RPMI7951 (cell line): ENCODE results near the gene MYOG. TPM values are rescaled to one million over a fixed set of nuclear protein-coding genes. Genes with fewer than 3 reads are reported as not detected.

ENCODE experiments used
- DNase-seq: peaks from one replicate; pipeline ENCODE4 v3.0.0-alpha.2; 2012; ENCODE audit warnings: low read depth
- total RNA-seq: library from RNA; depleted of rRNA; stranded (reverse); fragments of >200 nt; shearing (Covaris generic); gene quantifications from 2 replicates; pipeline ENCODE4 v1.2.3, GENCODE V29; 2014

Gene MYOG
- total RNA-seq, 1 experiment from 2014 or later = not detected

DNA sequence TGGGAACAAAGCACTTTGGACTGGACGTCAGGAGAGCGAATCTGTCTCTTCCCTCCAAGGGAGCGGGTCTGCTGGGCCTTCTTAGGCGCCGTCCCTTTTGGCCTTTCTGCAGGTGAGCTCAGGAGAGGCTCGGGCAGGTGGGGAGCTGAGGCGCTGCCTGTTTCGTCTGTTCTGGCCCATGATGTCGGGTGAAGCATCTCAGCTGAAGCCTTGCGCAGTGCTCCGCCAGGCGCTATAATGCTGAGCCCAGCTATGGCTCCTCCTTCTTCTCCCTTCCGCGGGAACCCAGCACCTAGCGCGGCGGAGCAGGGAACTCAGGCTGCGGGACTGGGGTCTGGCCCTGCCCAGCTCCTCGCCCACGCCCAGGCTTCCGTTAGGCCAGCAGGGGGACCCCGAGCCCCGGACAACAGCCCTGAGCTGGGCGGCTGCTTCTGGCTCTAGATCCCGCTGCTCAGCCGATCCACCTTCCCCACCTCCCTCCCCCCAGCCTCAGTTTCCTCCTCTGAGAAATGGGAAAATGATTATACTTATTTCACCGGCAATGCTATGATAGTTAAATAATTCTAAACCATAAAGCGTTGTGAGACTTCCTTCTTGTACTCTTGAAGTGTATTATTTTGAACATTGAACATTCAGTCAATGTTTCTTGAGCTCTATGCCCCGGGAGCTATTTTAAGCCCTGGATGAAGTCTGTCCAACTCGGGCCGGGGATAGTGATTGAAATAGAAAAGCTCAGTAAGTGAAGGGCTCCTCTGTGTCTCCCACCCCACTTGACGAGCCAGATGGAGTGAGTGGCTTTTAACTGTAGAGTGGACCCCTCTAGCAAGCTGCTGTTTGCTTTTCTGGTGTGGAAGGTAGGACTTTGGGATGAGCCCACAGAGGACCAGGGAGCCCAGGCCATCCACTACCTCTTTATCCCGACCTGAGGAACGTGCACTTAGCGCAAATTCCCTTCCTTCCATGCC lies 32.1 kb upstream of the MYOG start:
- peak; percentile 57 for DNase-seq

DNA sequence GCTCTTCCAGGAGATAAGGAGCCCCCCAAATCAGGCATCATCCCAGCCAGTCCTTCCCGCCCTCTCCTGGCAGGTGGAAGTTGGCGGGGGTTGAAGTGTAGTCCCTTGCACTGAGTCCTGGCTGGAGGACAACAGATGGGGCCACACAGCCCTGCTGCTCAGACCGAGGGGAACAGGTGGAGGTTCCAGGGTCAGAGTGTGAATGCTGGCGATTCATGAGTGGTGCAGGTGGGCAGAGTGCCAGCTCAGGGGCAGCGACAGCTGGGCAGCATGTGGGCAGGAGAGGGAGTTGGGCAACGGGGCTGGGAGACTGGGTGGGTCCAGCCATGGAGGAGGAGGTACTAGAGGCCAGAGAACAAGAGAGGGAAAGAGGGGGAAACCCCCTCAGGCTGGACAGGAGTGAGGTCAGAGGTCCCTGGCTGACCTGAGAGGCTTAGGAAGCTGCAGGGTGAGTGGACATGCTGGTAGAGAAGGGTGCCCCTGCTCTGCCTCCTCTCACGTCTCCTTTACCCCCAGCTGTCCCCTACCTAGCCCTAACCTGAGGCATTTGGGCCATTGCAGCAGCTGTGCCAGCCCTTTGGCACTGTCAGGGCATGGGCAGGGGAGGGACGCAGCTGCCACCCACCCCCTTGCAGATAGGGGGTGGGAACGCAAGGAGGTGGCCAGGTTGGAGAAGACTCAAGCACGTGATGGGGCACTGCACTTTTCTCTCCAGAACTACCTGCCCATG lies 30.4 kb upstream of the MYOG start:
- no peak for DNase-seq

- no peak for DNase-seq
Measured at GRCh38 chr1:203114202-203114601, 28.4 kb upstream of the MYOG start.

- no peak for DNase-seq
Measured at GRCh38 chr1:203113308-203113707, 27.5 kb upstream of the MYOG start.

GRCh38 chr1:203112475-203112874 lies 26.7 kb upstream of the MYOG start:
- no peak for DNase-seq

DNA sequence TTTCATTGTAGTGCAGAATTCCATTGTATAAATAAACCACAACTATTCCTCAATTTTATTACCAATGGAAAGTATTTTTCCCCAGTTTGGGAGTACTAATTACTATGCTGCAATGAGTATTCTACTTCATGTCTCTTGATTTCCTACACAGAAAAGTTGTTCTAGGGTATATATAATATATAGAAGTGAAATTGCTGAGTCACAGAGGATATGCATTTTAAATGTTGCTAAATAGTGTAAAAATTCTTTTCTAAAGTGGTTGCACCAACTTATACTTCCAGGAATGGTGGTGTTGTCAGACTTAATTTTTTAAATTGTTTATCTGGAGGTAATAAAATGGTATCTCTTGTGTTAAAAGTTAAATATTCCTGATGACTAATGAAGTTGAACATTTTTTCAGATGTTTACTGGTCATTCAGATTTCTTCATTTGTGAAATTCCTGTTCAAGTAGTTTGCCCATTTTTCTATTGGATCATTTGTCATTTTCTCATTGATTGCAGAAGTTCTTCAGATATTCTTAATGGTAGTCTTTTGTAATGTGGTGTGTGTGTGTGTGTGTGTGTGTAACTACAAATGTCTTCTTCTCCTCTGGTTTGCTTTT lies 19.1 kb upstream of the MYOG start:
- no peak for DNase-seq

GRCh38 chr1:203103829-203104495 lies 18.1 kb upstream of the MYOG start:
- DNase-seq = no peak

DNA sequence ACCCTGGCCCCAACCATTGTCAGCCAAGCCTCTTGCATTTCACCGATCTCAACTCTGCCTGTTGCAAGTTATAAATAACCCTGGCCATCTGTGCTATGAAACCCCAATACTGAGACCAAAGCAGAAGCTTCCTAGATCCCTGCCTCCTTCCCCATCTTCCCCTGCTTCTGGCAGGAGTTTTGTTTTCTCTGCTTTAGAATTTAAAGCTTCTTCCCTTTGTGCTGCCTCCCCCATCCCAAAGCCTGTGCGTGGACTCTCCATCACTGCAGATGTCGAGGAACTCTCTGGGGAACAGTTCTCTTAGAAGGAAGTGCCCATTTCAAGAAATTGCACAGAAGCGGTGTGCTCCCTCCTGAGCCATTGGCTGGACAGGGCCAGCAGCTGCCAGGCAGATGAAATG lies 17.4 kb upstream of the MYOG start:
- no peak for DNase-seq

DNA sequence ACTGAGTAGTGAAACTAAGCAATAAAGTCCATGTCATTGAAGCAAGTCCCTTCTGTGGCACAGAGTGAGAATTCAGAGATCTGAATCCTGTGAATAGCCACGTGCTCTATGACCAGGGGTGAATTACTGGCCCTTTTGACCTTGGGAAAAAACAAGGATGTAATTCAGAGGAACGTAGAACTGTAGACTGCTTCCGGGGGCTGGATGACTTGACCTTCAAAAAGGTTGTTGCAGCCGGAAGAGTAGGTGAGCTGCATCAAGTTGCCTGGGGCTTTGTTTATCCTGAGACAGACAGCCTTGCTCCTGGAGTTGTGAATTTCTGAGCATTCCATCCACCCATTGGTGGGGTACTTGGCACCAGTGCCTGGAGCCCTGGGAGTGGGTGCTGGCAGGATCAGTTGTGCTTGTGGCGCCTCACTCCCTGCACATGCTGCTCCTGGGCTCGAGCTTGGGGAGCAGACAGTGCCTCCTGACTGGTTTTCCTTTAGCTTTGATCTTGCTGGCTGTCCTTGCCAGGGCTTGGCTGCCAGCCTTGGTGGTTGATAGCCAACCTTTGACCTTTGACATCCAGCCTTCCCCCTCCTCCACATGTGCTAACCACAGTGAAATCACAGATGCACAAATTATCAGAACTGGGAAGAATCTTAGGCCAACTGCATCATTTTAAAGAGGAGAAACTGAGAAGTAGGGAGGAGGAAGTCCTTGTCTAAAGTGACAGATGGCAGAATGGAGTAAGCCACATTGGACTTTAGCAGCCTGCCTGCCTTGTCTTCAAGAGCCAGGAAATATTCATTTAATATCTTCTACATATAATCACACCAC lies 16.2 kb upstream of the MYOG start:
- DNase-seq = no peak

GRCh38 chr1:203100516-203100869 lies 14.7 kb upstream of the MYOG start:
- no peak for DNase-seq

DNA sequence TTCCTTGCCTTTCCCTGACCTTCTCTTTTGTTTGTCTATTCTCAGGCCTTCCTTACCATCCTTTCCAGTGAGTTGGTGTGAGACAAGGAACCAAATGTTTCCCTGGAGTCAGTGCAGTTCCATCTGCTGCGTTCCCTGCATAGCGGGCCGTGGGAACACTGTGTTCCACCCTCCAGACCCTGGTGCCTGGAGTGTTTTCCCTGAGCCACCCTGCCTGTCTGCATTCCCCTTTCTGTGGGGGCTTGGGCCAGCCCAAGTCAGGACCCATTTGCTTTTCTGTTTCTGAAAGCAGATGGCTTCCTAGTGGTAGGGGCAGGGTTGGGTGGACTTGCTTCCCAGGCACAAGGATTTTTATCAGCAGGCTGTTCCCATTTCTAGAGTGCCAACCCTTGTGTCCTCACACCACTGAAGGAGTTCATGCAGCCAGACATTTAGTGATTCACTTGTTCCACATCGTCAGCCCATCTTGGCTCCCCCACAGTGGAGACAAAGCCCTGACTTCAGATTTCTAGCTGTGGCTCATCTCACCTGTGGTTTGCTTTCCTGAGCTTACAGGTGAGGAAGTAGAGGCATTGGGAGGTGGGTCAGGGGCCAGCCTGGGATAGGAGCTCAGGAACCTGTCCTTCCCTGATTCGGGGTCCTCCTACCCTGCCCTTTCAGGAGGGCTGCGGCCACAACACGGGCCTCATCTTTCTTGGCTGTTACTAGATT lies 14.1 kb upstream of the MYOG start:
- DNase-seq = no peak

DNA sequence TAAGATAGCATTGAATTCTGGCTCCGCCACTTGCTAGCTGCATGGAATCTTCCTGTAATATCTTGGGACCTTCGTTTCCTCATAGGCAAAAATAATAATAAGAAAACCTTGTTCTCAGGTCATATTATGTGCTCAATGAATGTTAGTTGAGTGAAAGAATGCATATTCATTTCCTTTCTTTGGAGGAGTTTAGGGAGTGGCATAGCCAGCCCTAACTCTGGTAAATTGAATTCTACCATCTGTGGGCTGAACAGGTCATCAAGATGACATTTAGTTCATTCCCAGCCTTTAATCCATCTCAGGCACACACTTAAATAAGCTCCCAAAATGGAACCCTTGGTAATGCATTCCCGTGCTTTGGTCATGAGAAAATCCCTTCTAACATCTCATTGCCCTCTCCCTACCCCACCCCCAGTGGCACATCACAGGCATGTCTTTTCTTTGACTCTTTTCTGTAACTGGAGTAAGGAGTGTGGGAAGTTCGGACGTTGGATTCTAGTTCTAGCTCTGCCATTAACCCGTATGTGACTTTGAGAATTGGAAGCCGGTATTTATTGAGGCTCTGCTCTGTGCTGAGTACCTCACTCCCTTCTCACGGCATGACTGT lies 13.2 kb upstream of the MYOG start:
- DNase-seq = no peak

- no peak for DNase-seq
Measured at GRCh38 chr1:203098445-203098844, 12.6 kb upstream of the MYOG start.

GRCh38 chr1:203097001-203097400 lies 11.2 kb upstream of the MYOG start:
- no peak for DNase-seq

- DNase-seq = no peak
Measured at GRCh38 chr1:203096566-203096965, 10.8 kb upstream of the MYOG start.

DNA sequence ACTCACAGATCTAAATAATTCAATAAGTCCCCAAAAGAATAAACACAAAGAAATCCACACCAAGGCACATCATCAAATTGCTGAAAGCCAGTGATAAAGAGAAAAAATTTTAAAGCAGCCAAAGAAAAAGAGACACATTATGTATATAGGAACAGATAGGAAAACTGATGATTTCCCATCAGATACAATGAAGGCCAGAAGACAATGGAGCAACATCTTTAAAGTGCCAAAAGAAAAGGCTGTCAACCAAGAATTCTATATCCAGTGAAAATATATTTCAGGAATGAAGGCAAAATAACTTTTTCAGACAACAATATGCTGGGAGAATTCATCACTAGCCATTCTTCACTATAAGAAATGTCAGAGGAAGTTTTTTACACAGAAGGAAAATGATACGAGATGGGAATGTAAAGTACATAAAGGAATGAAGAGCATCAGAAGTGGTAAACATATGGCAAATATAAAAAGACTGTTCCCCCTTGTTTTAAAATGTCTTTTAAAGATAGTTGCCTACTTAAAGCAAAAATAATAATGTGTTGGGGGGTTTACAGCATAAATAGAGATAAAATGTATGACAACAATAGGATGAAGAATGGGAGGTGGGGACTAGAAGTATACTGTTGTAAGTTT lies 9.4 kb upstream of the MYOG start:
- DNase-seq = no peak

- no peak for DNase-seq
Measured at GRCh38 chr1:203093754-203094410, 8.1 kb upstream of the MYOG start.

GRCh38 chr1:203091761-203092330 lies 6.0 kb upstream of the MYOG start:
- no peak for DNase-seq

DNA sequence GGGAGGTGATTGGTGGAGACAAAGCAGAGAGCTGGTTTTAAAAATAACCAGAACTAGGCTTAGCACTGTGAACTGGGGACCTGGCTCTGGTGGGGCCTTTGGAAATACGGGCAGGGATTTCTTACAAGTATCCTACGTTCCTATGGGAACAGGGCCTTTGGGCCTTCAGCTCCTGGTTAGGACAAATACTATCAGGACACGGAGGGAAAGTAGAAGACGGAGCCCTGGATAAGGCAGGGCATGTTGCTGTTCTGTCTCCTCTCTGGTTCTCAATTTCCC lies 5.3 kb upstream of the MYOG start:
- no peak for DNase-seq
